NOMO-1 treated with dmso at 0.1 percent for 144 hours (cell line): ENCODE data around the gene SLC7A8.

ENCODE experiments used
- DNase-seq: peaks from one replicate; lab custom pipeline; 2025; ENCODE audit not compliant: unreplicated experiment; lab: John Stamatoyannopoulos, UW

Gene SLC7A8

GRCh38 chr14:23183158-23183470 is 346 bp downstream of the SLC7A8 start:
- DNase-seq = no peak

GRCh38 chr14:23182372-23183157 is 895 bp downstream of the SLC7A8 start:
- DNase-seq = no peak

GRCh38 chr14:23181946-23182345 is 1.5 kb downstream of the SLC7A8 start:
- no peak for DNase-seq

- no peak for DNase-seq
Measured at GRCh38 chr14:23181453-23181852, 2.0 kb downstream of the SLC7A8 start.

- DNase-seq = peak; percentile 29
Measured at GRCh38 chr14:23177181-23177580, 6.3 kb downstream of the SLC7A8 start.

GRCh38 chr14:23175823-23176222 is 7.6 kb downstream of the SLC7A8 start:
- no peak for DNase-seq

- no peak for DNase-seq
Measured at GRCh38 chr14:23174296-23175184, 8.9 kb downstream of the SLC7A8 start.

- DNase-seq = no peak
Measured at GRCh38 chr14:23173796-23174195, 9.7 kb downstream of the SLC7A8 start.

GRCh38 chr14:23173031-23173430 is 10.4 kb downstream of the SLC7A8 start:
- peak; percentile 71 for DNase-seq

GRCh38 chr14:23172574-23172973 is 10.9 kb downstream of the SLC7A8 start:
- no peak for DNase-seq

- no peak for DNase-seq
Measured at GRCh38 chr14:23172096-23172495, 11.4 kb downstream of the SLC7A8 start.

- DNase-seq = no peak
Measured at GRCh38 chr14:23171222-23171975, 12.1 kb downstream of the SLC7A8 start.

GRCh38 chr14:23169622-23170021 is 13.8 kb downstream of the SLC7A8 start:
- DNase-seq = no peak

GRCh38 chr14:23168246-23168645 is 15.2 kb downstream of the SLC7A8 start:
- no peak for DNase-seq

GRCh38 chr14:23167116-23167847 is 16.2 kb downstream of the SLC7A8 start:
- no peak for DNase-seq

GRCh38 chr14:23164949-23165348 is 18.5 kb downstream of the SLC7A8 start:
- no peak for DNase-seq

GRCh38 chr14:23164250-23164649 is 19.2 kb downstream of the SLC7A8 start:
- DNase-seq = no peak

- DNase-seq = no peak
Measured at GRCh38 chr14:23163830-23164229, 19.6 kb downstream of the SLC7A8 start.

- no peak for DNase-seq
Measured at GRCh38 chr14:23162800-23163199, 20.7 kb downstream of the SLC7A8 start.

- DNase-seq = no peak
Measured at GRCh38 chr14:23162005-23162404, 21.5 kb downstream of the SLC7A8 start.
